ENCODE measurements around the gene ADCY2. TPM values are rescaled to one million over a fixed set of nuclear protein-coding genes. Genes with fewer than 3 reads are reported as not detected.

ADCY2 gene
- total RNA-seq, 2 experiments from 2014 or later: not detected

GRCh38 chr5:7610531-7611177 is 214.7 kb downstream of the ADCY2 start:
- Histone ChIP-seq H3K36me3 (ENCODE audit: insufficient read depth, low read length) (no peaks in the 10 kb centered on the region), H4K20me1 (ENCODE audit: insufficient read depth, low read length) (no peaks in the 10 kb centered on the region), H3K4me2 (ENCODE audit: low read length) (no peak overlapping the region), H3K4me1 (ENCODE audit: insufficient read depth, low read length, poor library complexity, severe bottlenecking) (no peaks in the 10 kb centered on the region), H3K27ac (ENCODE audit: low read depth, low read length, poor library complexity, severe bottlenecking) (no peak overlapping the region), H3K9me2 (ENCODE audit: insufficient read depth, low read length) (no peaks in the 10 kb centered on the region), H2AFZ (ENCODE audit: low read length) (no peak overlapping the region), H3K9me3 (ENCODE audit: low read length) (no peaks in the 10 kb centered on the region), H3K79me2 (ENCODE audit: insufficient read depth, low read depth, low read length) (no peaks in the 10 kb centered on the region), H3K4me3 (ENCODE audit: low read depth, low read length, poor library complexity, severe bottlenecking) (no peak overlapping the region)
- TF ChIP-seq EZH2phosphoT487 (IDR thresholded peaks at IDR 0.05; ENCODE audit: borderline replicate concordance, low read depth, low read length): no peak
- no peak for TF ChIP-seq CTCF (conservative IDR thresholded peaks at IDR 0.05; ENCODE audit: low read length)
- intact Hi-C loops (cut with micrococcal nuclease; ENCODE audit: unreplicated experiment): no loop called here
- ChIA-PET POLR2A (no interaction called here), CTCF (ENCODE audit: unreplicated experiment) (no interaction called here)
- DNase-seq (ENCODE audit: low spot score): no peak
- BruUV-seq (replicated peaks): no TSS peak

GRCh38 chr5:7611518-7611917 is 215.6 kb downstream of the ADCY2 start:
- H3K27ac ChIP-seq (ENCODE audit: low read depth, low read length, poor library complexity, severe bottlenecking): no peak overlapping the region
- ChIA-PET POLR2A (no interaction called here), CTCF (ENCODE audit: unreplicated experiment) (no interaction called here)
- no peak overlapping the region for H2AFZ ChIP-seq (ENCODE audit: low read length)
- no peaks in the 10 kb centered on the region for H3K9me3 ChIP-seq (ENCODE audit: low read length)
- no peaks in the 10 kb centered on the region for H3K79me2 ChIP-seq (ENCODE audit: insufficient read depth, low read depth, low read length)
- DNase-seq (ENCODE audit: low spot score): no peak
- H3K4me2 ChIP-seq (ENCODE audit: low read length): no peak overlapping the region
- no peaks in the 10 kb centered on the region for H3K36me3 ChIP-seq (ENCODE audit: insufficient read depth, low read length)
- no peaks in the 10 kb centered on the region for H3K9me2 ChIP-seq (ENCODE audit: insufficient read depth, low read length)
- no peaks in the 10 kb centered on the region for H3K4me1 ChIP-seq (ENCODE audit: insufficient read depth, low read length, poor library complexity, severe bottlenecking)
- BruUV-seq (replicated peaks): no TSS peak
- intact Hi-C loops (cut with micrococcal nuclease; ENCODE audit: unreplicated experiment): no loop called here
- TF ChIP-seq EZH2phosphoT487 (IDR thresholded peaks at IDR 0.05; ENCODE audit: borderline replicate concordance, low read depth, low read length) (no peak), CTCF (conservative IDR thresholded peaks at IDR 0.05; ENCODE audit: low read length) (no peak)
- no peak overlapping the region for H3K4me3 ChIP-seq (ENCODE audit: low read depth, low read length, poor library complexity, severe bottlenecking)
- H4K20me1 ChIP-seq (ENCODE audit: insufficient read depth, low read length): no peaks in the 10 kb centered on the region

GRCh38 chr5:7615566-7616061 is 219.7 kb downstream of the ADCY2 start:
- TF ChIP-seq EZH2phosphoT487 (IDR thresholded peaks at IDR 0.05; ENCODE audit: borderline replicate concordance, low read depth, low read length): no peak
- no peak for TF ChIP-seq CTCF (conservative IDR thresholded peaks at IDR 0.05; ENCODE audit: low read length)
- BruUV-seq (replicated peaks): no TSS peak
- POLR2A ChIA-PET: no interaction called here
- H3K9me2 ChIP-seq (ENCODE audit: insufficient read depth, low read length): no peaks in the 10 kb centered on the region
- H3K4me2 ChIP-seq (ENCODE audit: low read length): no peak overlapping the region
- H3K27ac ChIP-seq (ENCODE audit: low read depth, low read length, poor library complexity, severe bottlenecking): no peak overlapping the region
- no peaks in the 10 kb centered on the region for H3K79me2 ChIP-seq (ENCODE audit: insufficient read depth, low read depth, low read length)
- DNase-seq (ENCODE audit: low spot score): no peak
- no peak overlapping the region for H3K4me3 ChIP-seq (ENCODE audit: low read depth, low read length, poor library complexity, severe bottlenecking)
- CTCF ChIA-PET (ENCODE audit: unreplicated experiment): no interaction called here
- H3K4me1 ChIP-seq (ENCODE audit: insufficient read depth, low read length, poor library complexity, severe bottlenecking): no peaks in the 10 kb centered on the region
- H2AFZ ChIP-seq (ENCODE audit: low read length): no peak overlapping the region
- H3K9me3 ChIP-seq (ENCODE audit: low read length): no peaks in the 10 kb centered on the region
- H3K36me3 ChIP-seq (ENCODE audit: insufficient read depth, low read length): no peaks in the 10 kb centered on the region
- intact Hi-C loops (cut with micrococcal nuclease; ENCODE audit: unreplicated experiment): no loop called here
- H4K20me1 ChIP-seq (ENCODE audit: insufficient read depth, low read length): no peaks in the 10 kb centered on the region

Measured in OCI-LY7 (cell line).